ENCODE results near the gene MYOCOS. TPM values are rescaled to one million over a fixed set of nuclear protein-coding genes. Genes with fewer than 3 reads are reported as not detected.

MYOCOS gene
- total and polyA plus RNA-seq, 2 donors (not counting 3 experiments of a cell fraction or from before 2014, with no cell fraction given) = not detected

GRCh38 chr1:171670739-171671138 lies 48.7 kb downstream of the MYOCOS start:
- H2AFZ ChIP-seq (ENCODE audit: low read depth, low read length) = no peak overlapping the region
- no peak overlapping the region for H3K4me3 ChIP-seq (replicated peaks in 1 of 3; ENCODE audit: insufficient read depth in 1 of 3, low read depth in 1 of 3, low read length in 3 of 3)
- ChIA-PET POLR2A (no interaction called here), CTCF (no interaction called here)
- BruUV-seq (replicated peaks) = no TSS peak
- TF ChIP-seq FOS (IDR thresholded peaks at IDR 0.05; ENCODE audit: borderline replicate concordance, insufficient read depth, low read length) = no peak
- no peak for TF ChIP-seq EZH2 (IDR thresholded peaks at IDR 0.05; ENCODE audit: borderline replicate concordance, low read depth, low read length, severe bottlenecking)
- TF ChIP-seq CTCF (IDR thresholded peaks at IDR 0.05; ENCODE audit: extremely low read depth in 1 of 2, insufficient read depth in 1 of 2, low read depth in 1 of 2, low read length in 2 of 2) = no peak
- TF ChIP-seq POLR2AphosphoS5 (IDR thresholded peaks at IDR 0.05; ENCODE audit: insufficient read depth, low read depth, low read length) = no peak
- no peak for TF ChIP-seq MAX (IDR thresholded peaks at IDR 0.05; ENCODE audit: insufficient read depth, insufficient read length)
- TF ChIP-seq MYC (IDR thresholded peaks at IDR 0.05; ENCODE audit: low read depth, low read length) = no peak
- dilution Hi-C loops (cut with MboI; ENCODE audit: extremely low pct_ligation_motif_present, low sequenced_read_pairs) (no loop called here), intact Hi-C loops (cut with micrococcal nuclease) (no loop called here)
- H3K9me3 ChIP-seq (replicated peaks; ENCODE audit: control insufficient read depth, insufficient read depth, low read length) = no peaks in the 10 kb centered on the region
- FAIRE-seq = no peak
- no peaks in the 10 kb centered on the region for H3K4me1 ChIP-seq (ENCODE audit: control insufficient read depth, extremely low read depth, insufficient read depth, low read length)
- no peak overlapping the region for H3K4me2 ChIP-seq (ENCODE audit: insufficient read depth, low read length)
- no peaks in the 10 kb centered on the region for H3K79me2 ChIP-seq (ENCODE audit: control insufficient read depth, insufficient read depth, low read length)
- H3K27me3 ChIP-seq (ENCODE audit: control insufficient read depth in 2 of 2, insufficient read depth in 2 of 2, low read length in 2 of 2) = peaks cover 1 to 14% of the 10 kb centered on the region in 2 experiments
- no peaks in the 10 kb centered on the region for H3K9me1 ChIP-seq (replicated peaks; ENCODE audit: control insufficient read depth, extremely low read depth, insufficient read depth, low read length)
- H3K27ac ChIP-seq (ENCODE audit: insufficient read depth, low read depth, low read length) = no peak overlapping the region
- H3K36me3 ChIP-seq (ENCODE audit: control insufficient read depth in 2 of 2, extremely low read depth in 1 of 2, insufficient read depth in 2 of 2, low read length in 2 of 2) = no peaks in the 10 kb centered on the region
- DNase-seq (ENCODE audit: low read depth, low spot score) = no peak
- no peaks in the 10 kb centered on the region for H4K20me1 ChIP-seq (replicated peaks; ENCODE audit: control insufficient read depth, extremely low read depth, insufficient read depth, low read length)
- H3K9ac ChIP-seq (replicated peaks; ENCODE audit: extremely low read depth, insufficient read depth, low read length) = no peak overlapping the region
